GM18520 (cell line): Measurements from ENCODE around the gene EXOC3L1.

Experiments used
- ATAC-seq: cut with Tn5 transposase; IDR thresholded peaks from one replicate; pipeline ENCODE4 v1.9.1; 2021; ENCODE audit not compliant: unreplicated experiment

The EXOC3L1 gene

GRCh38 chr16:67165121-67166078 lies 24.5 kb downstream of the EXOC3L1 start:
- no peak for ATAC-seq

GRCh38 chr16:67164599-67165061 lies 25.3 kb downstream of the EXOC3L1 start, which contains the start of gene HSF4:
Gene HSF4, plus strand, starts transcription at chr16:67164745. Its CDS starts 67 bp downstream, at chr16:67164812.
- no peak for ATAC-seq

GRCh38 chr16:67163999-67164558 lies 25.9 kb downstream of the EXOC3L1 start:
- no peak for ATAC-seq

- no peak for ATAC-seq
Measured at GRCh38 chr16:67163164-67163998, 26.6 kb downstream of the EXOC3L1 start.

GRCh38 chr16:67162506-67163163 lies 27.3 kb downstream of the EXOC3L1 start:
- no peak for ATAC-seq

- no peak for ATAC-seq
Measured at GRCh38 chr16:67161595-67162058, 28.3 kb downstream of the EXOC3L1 start.

- ATAC-seq, result peak; percentile 27
Measured at GRCh38 chr16:67158637-67159600, 31.0 kb downstream of the EXOC3L1 start.

- ATAC-seq, result no peak
Measured at GRCh38 chr16:67157892-67158635, 31.9 kb downstream of the EXOC3L1 start.

- no peak for ATAC-seq
Measured at GRCh38 chr16:67157106-67157748, 32.7 kb downstream of the EXOC3L1 start.

GRCh38 chr16:67156143-67156844 lies 33.6 kb downstream of the EXOC3L1 start:
- no peak for ATAC-seq

- no peak for ATAC-seq
Measured at GRCh38 chr16:67155295-67156142, 34.4 kb downstream of the EXOC3L1 start.

GRCh38 chr16:67154578-67155294 lies 35.2 kb downstream of the EXOC3L1 start:
- ATAC-seq, result no peak

- ATAC-seq, result no peak
Measured at GRCh38 chr16:67151431-67152097, 38.4 kb downstream of the EXOC3L1 start.

GRCh38 chr16:67150833-67151396 lies 39.0 kb downstream of the EXOC3L1 start, which contains the start of gene B3GNT9:
Gene B3GNT9, minus strand, starts transcription at chr16:67150998. Its CDS starts 513 bp downstream, at chr16:67150485.
- no peak for ATAC-seq
